Peyer's patch (tissue), 4 donors: ENCODE results near the gene PPP1R8. TPM values are rescaled to one million over a fixed set of nuclear protein-coding genes. Genes with fewer than 3 reads are reported as not detected.

ENCODE experiments used
- DNase-seq, 3 donors: peaks; one replicate each; pipeline ENCODE4 v3.0.0-alpha.2; 2017 to 2019
- H3K27ac ChIP-seq, 4 donors: fragments of 200-600 bp; sonication (generic); one replicate each; pipeline ENCODE4 v1.5.1; 2016 to 2019
- H3K27me3 ChIP-seq, 2 donors: fragments of 200-600 bp; sonication (generic); one replicate each; pipeline ENCODE4 v1.5.1; 2019
- H3K36me3 ChIP-seq, 3 donors: fragments of 200-600 bp; sonication (generic); one replicate each; pipeline ENCODE4 v1.5.1; 2016 to 2019
- H3K4me1 ChIP-seq, 4 donors: fragments of 200-600 bp; sonication (generic); one replicate each; pipeline ENCODE4 v1.5.1; 2016 to 2019
- H3K4me3 ChIP-seq, 4 donors: fragments of 200-600 bp; sonication (generic); 1 replicate in 3 of 4; 2 replicates in 1 of 4; pipeline ENCODE4 v1.5.1; 2016 to 2019; ENCODE audit warnings: mild to moderate bottlenecking in 1 of 4
- H3K9me3 ChIP-seq, 4 donors: fragments of 200-600 bp; sonication (generic); one replicate each; pipeline ENCODE4 v1.5.1; 2016 to 2019; ENCODE audit warnings: mild to moderate bottlenecking in 1 of 4
- POLR2A ChIP-seq, 2 donors: fragments of 450-650 bp; IDR thresholded peaks; one replicate each; pipeline ENCODE4 v1.5.1; 2017; ENCODE audit warnings: antibody characterized with exemption in 2 of 2, mild to moderate bottlenecking in 2 of 2, moderate library complexity in 2 of 2
- total RNA-seq, 4 donors: library from RNA; depleted of rRNA; stranded (reverse); fragments of >200 nt; gene quantifications; one replicate each; pipeline ENCODE4 v1.1.0, GENCODE V29; 2016
- TF ChIP-seq, protein P1 (sequence below), 6 experiments: fragments of 450-650 bp in 4 of 6; fragments of 200-600 bp in 2 of 6; sonication (generic) in 1 of 6; IDR thresholded peaks; one replicate each; pipeline ENCODE4 v1.5.1; 2017 to 2019; ENCODE audit warnings: antibody characterized with exemption in 6 of 6, mild to moderate bottlenecking in 3 of 6, moderate library complexity in 1 of 6

PPP1R8 gene
- total RNA-seq, 4 donors from 2014 or later: 19.1 to 82.5 (median 27.0) TPM

- Histone ChIP-seq H3K4me3 (no peak overlapping the region), H3K9me3 (no peaks in the 10 kb centered on the region), H3K36me3 (no peaks in the 10 kb centered on the region), H3K4me1 (peaks cover 0 to 15% (median 8%) of the 10 kb centered on the region in 4 donors), H3K27me3 (no peaks in the 10 kb centered on the region), H3K27ac (no peak overlapping the region)
- TF ChIP-seq, protein P1, sequence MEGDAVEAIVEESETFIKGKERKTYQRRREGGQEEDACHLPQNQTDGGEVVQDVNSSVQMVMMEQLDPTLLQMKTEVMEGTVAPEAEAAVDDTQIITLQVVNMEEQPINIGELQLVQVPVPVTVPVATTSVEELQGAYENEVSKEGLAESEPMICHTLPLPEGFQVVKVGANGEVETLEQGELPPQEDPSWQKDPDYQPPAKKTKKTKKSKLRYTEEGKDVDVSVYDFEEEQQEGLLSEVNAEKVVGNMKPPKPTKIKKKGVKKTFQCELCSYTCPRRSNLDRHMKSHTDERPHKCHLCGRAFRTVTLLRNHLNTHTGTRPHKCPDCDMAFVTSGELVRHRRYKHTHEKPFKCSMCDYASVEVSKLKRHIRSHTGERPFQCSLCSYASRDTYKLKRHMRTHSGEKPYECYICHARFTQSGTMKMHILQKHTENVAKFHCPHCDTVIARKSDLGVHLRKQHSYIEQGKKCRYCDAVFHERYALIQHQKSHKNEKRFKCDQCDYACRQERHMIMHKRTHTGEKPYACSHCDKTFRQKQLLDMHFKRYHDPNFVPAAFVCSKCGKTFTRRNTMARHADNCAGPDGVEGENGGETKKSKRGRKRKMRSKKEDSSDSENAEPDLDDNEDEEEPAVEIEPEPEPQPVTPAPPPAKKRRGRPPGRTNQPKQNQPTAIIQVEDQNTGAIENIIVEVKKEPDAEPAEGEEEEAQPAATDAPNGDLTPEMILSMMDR (IDR thresholded peaks at IDR 0.05): no peak
- no peak for TF ChIP-seq POLR2A (IDR thresholded peaks at IDR 0.05)
- DNase-seq: peak in 1 of 3 donors; percentile 28
Measured at GRCh38 chr1:27858949-27859576, 28.5 kb downstream of the PPP1R8 start.

DNA sequence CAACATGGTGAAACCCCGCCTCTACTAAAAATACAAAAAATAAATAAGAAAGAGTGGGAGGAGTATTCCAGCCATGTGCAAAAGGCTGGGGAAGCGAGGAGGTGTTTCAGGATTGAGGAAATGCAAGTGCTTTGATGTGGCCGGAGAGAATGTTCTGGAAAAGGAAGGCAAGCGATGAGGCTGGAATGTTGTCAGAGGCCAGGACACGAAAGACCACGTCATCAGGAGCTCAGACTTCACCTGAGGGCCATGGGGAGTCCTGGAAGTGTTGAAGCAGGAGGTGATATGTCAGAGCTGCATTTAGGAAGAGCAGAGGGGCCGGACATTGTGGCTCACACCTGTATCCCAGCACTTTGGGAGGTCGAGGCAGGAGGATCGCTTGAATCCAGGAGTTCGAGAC, 30.9 kb downstream of the PPP1R8 start:
- no peaks in the 10 kb centered on the region for H3K9me3 ChIP-seq

DNA sequence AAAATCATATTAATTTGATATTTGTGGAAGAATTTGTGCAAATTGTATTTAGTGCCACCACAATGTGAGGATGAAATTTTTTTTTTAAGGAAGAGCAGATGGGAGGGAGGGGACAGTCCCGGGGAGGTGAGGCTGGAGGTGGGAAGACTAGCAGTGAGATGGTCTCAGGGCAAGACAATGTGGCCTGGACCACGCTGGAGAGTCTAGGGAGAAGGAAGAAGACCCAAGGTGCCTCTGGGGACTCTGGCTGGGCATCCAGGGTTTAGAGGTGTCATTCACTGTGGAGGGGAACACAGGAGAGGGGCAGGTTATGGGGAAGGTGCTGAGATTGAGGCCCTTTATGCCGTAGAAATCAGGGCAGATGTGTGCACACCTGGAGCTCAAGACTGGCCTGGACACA, 31.4 kb downstream of the PPP1R8 start:
- Histone ChIP-seq H3K27me3 (no peaks in the 10 kb centered on the region), H3K9me3 (no peaks in the 10 kb centered on the region), H3K27ac (peak overlapping the region in 2 of 4 donors; percentile 66 to 72), H3K4me3 (no peak overlapping the region), H3K36me3 (no peaks in the 10 kb centered on the region), H3K4me1 (peaks cover 0 to 21% (median 8%) of the 10 kb centered on the region in 4 donors)
- TF ChIP-seq POLR2A (IDR thresholded peaks at IDR 0.05): no peak
- DNase-seq: peak in 1 of 3 donors; percentile 30

More for the DNA sequence above, 30.9 kb downstream of the PPP1R8 start:
- peak in 1 of 3 donors; percentile 39 for DNase-seq
- TF ChIP-seq POLR2A (IDR thresholded peaks at IDR 0.05): no peak
- TF ChIP-seq, protein P1 (IDR thresholded peaks at IDR 0.05): no peak
- no peaks in the 10 kb centered on the region for H3K36me3 ChIP-seq
- H3K27ac ChIP-seq: no peak overlapping the region
- H3K27me3 ChIP-seq: no peaks in the 10 kb centered on the region
- no peak overlapping the region for H3K4me3 ChIP-seq
- H3K4me1 ChIP-seq: peaks cover 0 to 21% (median 8%) of the 10 kb centered on the region in 4 donors

DNA sequence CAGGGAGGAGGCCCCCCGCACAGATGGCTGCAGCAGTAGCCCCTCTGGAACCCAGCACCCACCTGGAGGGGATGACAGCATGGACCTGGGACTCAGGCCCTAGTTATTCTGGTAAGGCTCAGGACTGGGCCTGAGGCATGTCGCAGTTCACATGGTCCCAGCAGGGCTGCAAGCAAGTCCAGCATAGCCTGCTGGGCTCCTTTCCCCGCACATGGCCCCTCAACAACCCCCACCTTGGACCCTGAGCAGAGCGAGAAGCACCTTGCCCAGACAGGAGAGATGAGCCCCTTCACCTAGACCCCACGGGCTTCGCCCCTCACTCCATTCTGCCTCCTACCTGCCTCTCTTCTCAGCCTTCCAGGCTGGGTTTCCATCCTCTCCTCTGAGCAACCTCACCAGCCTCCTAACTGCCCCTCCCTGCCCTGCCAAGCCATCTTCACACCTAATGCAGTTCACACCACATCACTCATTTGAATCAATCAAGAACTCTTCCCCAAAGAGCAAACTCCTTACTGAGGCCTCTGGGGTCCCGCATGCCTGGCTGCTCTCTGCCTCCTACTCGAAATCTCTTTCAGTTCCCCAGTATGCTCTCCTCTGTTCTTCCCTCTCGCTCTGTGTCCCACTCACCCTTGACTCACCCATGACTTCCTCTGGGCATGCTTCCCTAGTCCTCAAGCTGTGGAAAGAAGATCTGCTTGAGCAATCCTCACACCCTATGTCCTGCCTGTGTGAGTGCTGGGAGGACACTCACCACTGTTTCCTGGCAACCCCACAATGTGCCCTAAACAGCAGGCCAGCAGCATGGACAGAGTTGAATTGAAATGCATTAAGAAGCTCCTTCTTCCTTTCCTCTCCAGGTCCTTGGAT, 32.3 kb downstream of the PPP1R8 start:
- Histone ChIP-seq H3K9me3 (no peaks in the 10 kb centered on the region), H3K4me3 (no peak overlapping the region), H3K36me3 (no peaks in the 10 kb centered on the region), H3K4me1 (peaks cover 0 to 21% (median 8%) of the 10 kb centered on the region in 4 donors), H3K27me3 (no peaks in the 10 kb centered on the region), H3K27ac (peak overlapping the region; percentile 46 to 72 (median 61))
- peak; percentile 34 to 78 (median 72) for DNase-seq
- TF ChIP-seq, protein P1 (IDR thresholded peaks at IDR 0.05): no peak
- TF ChIP-seq POLR2A (IDR thresholded peaks at IDR 0.05): peak in 1 of 2 donors; percentile 27

DNA sequence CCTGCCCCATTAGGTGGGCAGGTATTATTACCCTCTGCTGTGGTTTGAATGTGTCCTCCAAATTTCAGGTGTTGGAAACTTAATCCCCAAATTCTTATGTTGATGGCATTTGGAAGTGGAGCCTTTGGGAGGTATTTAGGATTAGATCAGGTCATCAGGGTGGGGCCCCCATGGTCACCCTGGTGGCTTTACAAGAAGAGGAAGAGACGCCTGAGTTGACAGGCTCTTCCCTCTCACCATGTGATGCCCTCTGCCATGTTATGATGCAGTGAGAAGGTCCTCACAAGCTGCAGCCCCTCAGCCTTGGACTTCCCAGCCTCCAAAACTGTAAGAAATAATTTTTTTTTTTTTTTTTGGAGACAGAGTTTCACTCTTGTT, 32.9 kb downstream of the PPP1R8 start:
- no peak overlapping the region for H3K4me3 ChIP-seq
- H3K9me3 ChIP-seq: no peaks in the 10 kb centered on the region
- H3K36me3 ChIP-seq: no peaks in the 10 kb centered on the region
- peaks cover 0 to 17% (median 9%) of the 10 kb centered on the region in 4 donors for H3K4me1 ChIP-seq
- H3K27ac ChIP-seq: peak overlapping the region; percentile 46 to 72 (median 61)
- TF ChIP-seq, protein P1 (IDR thresholded peaks at IDR 0.05): no peak
- no peak for TF ChIP-seq POLR2A (IDR thresholded peaks at IDR 0.05)
- H3K27me3 ChIP-seq: no peaks in the 10 kb centered on the region
- DNase-seq: peak in 1 of 3 donors; percentile 49
